Femur (tissue), 1 donor: ENCODE measurements around the gene ZFYVE19.

Experiments used
- DNase-seq: peaks from one replicate; pipeline ENCODE4 v3.0.0-alpha.2; 2017

Gene ZFYVE19

GRCh38 chr15:40807028-40807887 lies at the start of gene ZFYVE19, which contains the start of gene DNAJC17:
TSS of gene ZFYVE19 (plus strand) at chr15:40807089. CDS start at chr15:40807590, 501 bp downstream.
TSS of gene DNAJC17 (minus strand) at chr15:40807473. CDS start at chr15:40807446, 27 bp downstream.
- DNase-seq, result peak; percentile 98

- DNase-seq, result no peak
Measured at GRCh38 chr15:40759961-40760360, 46.9 kb upstream of the ZFYVE19 start.

- peak; percentile 84 for DNase-seq
Measured at GRCh38 chr15:40762919-40763800, 43.7 kb upstream of the ZFYVE19 start.

- peak; percentile 86 for DNase-seq
Measured at GRCh38 chr15:40763801-40764628, 42.9 kb upstream of the ZFYVE19 start, which contains the start of gene GCHFR. TSS of gene GCHFR (plus strand) at chr15:40764068. CDS start at chr15:40764181, 113 bp downstream.

- no peak for DNase-seq
Measured at GRCh38 chr15:40764629-40765103, 42.2 kb upstream of the ZFYVE19 start.

- DNase-seq, result no peak
Measured at GRCh38 chr15:40766194-40766815, 40.6 kb upstream of the ZFYVE19 start.

GRCh38 chr15:40766906-40767837 lies 39.7 kb upstream of the ZFYVE19 start:
- DNase-seq, result no peak

GRCh38 chr15:40767838-40768500 lies 38.9 kb upstream of the ZFYVE19 start:
- no peak for DNase-seq

GRCh38 chr15:40768521-40769273 lies 38.2 kb upstream of the ZFYVE19 start:
- DNase-seq, result no peak

- peak; percentile 73 for DNase-seq
Measured at GRCh38 chr15:40769274-40770146, 37.4 kb upstream of the ZFYVE19 start, which contains the start of gene C15orf62. TSS of gene C15orf62 (plus strand) at chr15:40769980. CDS start at chr15:40770496, 516 bp downstream.

GRCh38 chr15:40770147-40770721 lies 36.7 kb upstream of the ZFYVE19 start:
- peak; percentile 51 for DNase-seq

- no peak for DNase-seq
Measured at GRCh38 chr15:40771242-40771641, 35.6 kb upstream of the ZFYVE19 start.

- no peak for DNase-seq
Measured at GRCh38 chr15:40772014-40772413, 34.9 kb upstream of the ZFYVE19 start.

- DNase-seq, result no peak
Measured at GRCh38 chr15:40773496-40773895, 33.4 kb upstream of the ZFYVE19 start.

GRCh38 chr15:40773902-40774301 lies 33.0 kb upstream of the ZFYVE19 start:
- no peak for DNase-seq

GRCh38 chr15:40775007-40775406 lies 31.9 kb upstream of the ZFYVE19 start:
- no peak for DNase-seq

- no peak for DNase-seq
Measured at GRCh38 chr15:40775740-40776536, 31.0 kb upstream of the ZFYVE19 start.
